HCT116 (cell line): ENCODE measurements around the gene TMEM175. TPM values are rescaled to one million over a fixed set of nuclear protein-coding genes. Genes with fewer than 3 reads are reported as not detected.

Experiments used
- ATAC-seq: fragments of 200-7000 bp; cut with Tn5 transposase; 2 replicates; pipeline ENCODE4 v1.9.1; 2020; ENCODE audit warnings: mild to moderate bottlenecking, moderate library complexity
- BruUV-seq: library from RNA; stranded (reverse); fragments of 400-500 nt; replicated peaks from 2 replicates; lab custom pipeline; 2021; lab: Mats Ljungman, UMichigan
- CTCF ChIA-PET: fragments of 300-600 bp; sonication (Branson Sonifier 250); formaldehyde crosslinking; loops from one replicate; lab custom pipeline; 2021; ENCODE audit warnings: antibody characterized with exemption; lab: Charles Lee
- POLR2A ChIA-PET: fragments of 300-600, 350-600 bp; sonication (Branson Sonifier 250); formaldehyde crosslinking; loops from one replicate; lab custom pipeline; 2021; ENCODE audit warnings: antibody characterized with exemption; lab: Charles Lee
- RAD21 ChIA-PET, 2 experiments: fragments of 300-600 bp; sonication (Branson Sonifier 250); formaldehyde crosslinking; loops; one replicate each; lab custom pipeline; 2023; ENCODE audit warnings: low total read pairs in 2 of 2; ENCODE audit not compliant: uncharacterized antibody in 2 of 2, unreplicated experiment in 2 of 2, low non-redundant PET in 1 of 2; lab: Charles Lee
- DNase-seq: peaks from one replicate; pipeline ENCODE4 v3.0.0-alpha.2; 2010; ENCODE audit warnings: low read depth, low spot score
- H2AFZ ChIP-seq: fragments of 200-600 bp; shearing (Covaris generic), sonication (generic); 2 replicates; pipeline ENCODE4 v1.6.1; 2017; ENCODE audit warnings: low read depth, mixed run types, mixed read lengths, antibody characterized with exemption, low read length; ENCODE audit not compliant: poor library complexity, severe bottlenecking
- H3K27ac ChIP-seq: 2 replicates; pipeline ENCODE4 v1.5.1; 2012; ENCODE audit warnings: low read depth, low read length
- H3K27me3 ChIP-seq: fragments of 200-600 bp; sonication (generic); 2 replicates; pipeline ENCODE4 v1.6.1; 2016; ENCODE audit warnings: mixed run types, low read length, mixed read lengths; ENCODE audit not compliant: insufficient read depth
- H3K36me3 ChIP-seq, 2 experiments: fragments of 200-500 bp in 1 of 2; fragments of 200-600 bp in 1 of 2; sonication (Bioruptor generic) in 1 of 2; sonication (generic) in 1 of 2; 2 replicates each; pipeline versions ENCODE4 v1.5.1 to v1.6.1; 2014 to 2016; ENCODE audit warnings: low read length in 2 of 2, inconsistent platforms in 1 of 2, mixed read lengths in 1 of 2, mixed run types in 1 of 2; ENCODE audit not compliant: insufficient read depth in 2 of 2, control insufficient read depth in 1 of 2
- H3K4me1 ChIP-seq, 2 experiments: fragments of 200-600 bp in 1 of 2; sonication (generic) in 1 of 2; 2 replicates each; pipeline versions ENCODE4 v1.5.1 to v1.6.1; 2012 to 2017; ENCODE audit warnings: low read length in 2 of 2, inconsistent platforms in 1 of 2, mild to moderate bottlenecking in 1 of 2, mixed read lengths in 1 of 2, mixed run types in 1 of 2, moderate library complexity in 1 of 2; ENCODE audit not compliant: insufficient read depth in 2 of 2, control insufficient read depth in 1 of 2
- H3K4me2 ChIP-seq: fragments of 200-600 bp; sonication (generic); 2 replicates; pipeline ENCODE4 v1.6.1; 2017; ENCODE audit warnings: mixed run types, low read length, mixed read lengths
- H3K4me3 ChIP-seq, 2 experiments: fragments of 200-600 bp in 1 of 2; sonication (generic) in 1 of 2; replicated peaks in 1 of 2; 2 replicates each; pipeline ENCODE4 v1.5.1; 2011 to 2016; ENCODE audit warnings: low read length in 2 of 2, control low read depth in 1 of 2, low read depth in 1 of 2, mild to moderate bottlenecking in 1 of 2, mixed read lengths in 1 of 2, mixed run types in 1 of 2
- H3K79me2 ChIP-seq: fragments of 200-600 bp; sonication (generic); 2 replicates; pipeline ENCODE4 v1.6.1; 2017; ENCODE audit warnings: mild to moderate bottlenecking, mixed run types, low read length, moderate library complexity, mixed read lengths; ENCODE audit not compliant: insufficient read depth
- H3K9ac ChIP-seq: fragments of 200-600 bp; sonication (generic); 2 replicates; pipeline ENCODE4 v1.6.1; 2016; ENCODE audit warnings: low read length, mixed read lengths
- H3K9me2 ChIP-seq: fragments of 200-600 bp; sonication (generic), shearing (Covaris generic); 2 replicates; pipeline ENCODE4 v1.6.1; 2017; ENCODE audit warnings: mixed run types, mild to moderate bottlenecking, moderate library complexity; ENCODE audit not compliant: insufficient read depth
- H3K9me3 ChIP-seq, 2 experiments: fragments of 200-500 bp in 1 of 2; fragments of 200-600 bp in 1 of 2; sonication (Bioruptor generic) in 1 of 2; sonication (generic) in 1 of 2; 2 replicates each; pipeline ENCODE4 v1.6.1; 2014 to 2017; ENCODE audit warnings: low read length in 2 of 2, mixed read lengths in 2 of 2, inconsistent platforms in 1 of 2, low read depth in 1 of 2, mild to moderate bottlenecking in 1 of 2, mixed run types in 1 of 2, moderate library complexity in 1 of 2; ENCODE audit not compliant: control insufficient read depth in 1 of 2, insufficient read depth in 1 of 2
- H4K20me1 ChIP-seq: fragments of 200-600 bp; sonication (generic), shearing (Covaris generic); 2 replicates; pipeline ENCODE4 v1.6.1; 2017; ENCODE audit warnings: mixed run types, mild to moderate bottlenecking, moderate library complexity; ENCODE audit not compliant: insufficient read depth
- CBX3 ChIP-seq: IDR thresholded peaks from 2 replicates; pipeline ENCODE4 v1.6.1; 2012; ENCODE audit warnings: low read depth
- EGR1 ChIP-seq: IDR thresholded peaks from 2 replicates; pipeline ENCODE4 v1.6.1; 2012; ENCODE audit warnings: low read depth
- EZH2 ChIP-seq: fragments of 200-600 bp; sonication (generic); IDR thresholded peaks from 2 replicates; pipeline ENCODE4 v1.6.1; 2017; ENCODE audit warnings: antibody characterized with exemption, mixed run types
- POLR2A ChIP-seq: IDR thresholded peaks from 2 replicates; pipeline ENCODE4 v1.7.0; 2011; ENCODE audit warnings: borderline replicate concordance; ENCODE audit not compliant: insufficient read depth, insufficient read length; ENCODE audit errors: extremely low read depth
- SP1 ChIP-seq: IDR thresholded peaks from 2 replicates; pipeline ENCODE4 v1.6.1; 2012; ENCODE audit warnings: low read depth
- TCF7L2 ChIP-seq: IDR thresholded peaks from 2 replicates; pipeline ENCODE4 v1.7.0; 2011; ENCODE audit warnings: borderline replicate concordance, inconsistent platforms; ENCODE audit not compliant: insufficient read depth, insufficient read length; ENCODE audit errors: extremely low read depth
- YY1 ChIP-seq: IDR thresholded peaks from 2 replicates; pipeline ENCODE4 v1.6.1; 2011; ENCODE audit warnings: low read length, low read depth, moderate library complexity, mild to moderate bottlenecking; ENCODE audit not compliant: insufficient replicate concordance; ENCODE audit errors: extremely low read depth
- ZFX ChIP-seq: fragments of 450-650 bp; IDR thresholded peaks from 2 replicates; pipeline ENCODE4 v1.6.1; 2017
- intact Hi-C: fragments of 100-400 bp; cut with micrococcal nuclease; formaldehyde crosslinking; loops from 2 replicates; pipeline ENCODE4 v1.10.0; 2022
- total RNA-seq: library from RNA; stranded (reverse); gene quantifications from one replicate; pipeline ENCODE4 v1.2.1, GENCODE V29; 2021; ENCODE audit not compliant: unreplicated experiment
- TF ChIP-seq, protein P1 (sequence below): IDR thresholded peaks from 2 replicates; pipeline ENCODE4 v1.6.1; 2012
- TF ChIP-seq, protein P2 (sequence below), 3 experiments: fragments of 200-600 bp in 1 of 3; sonication (generic) in 1 of 3; IDR thresholded peaks in 2 of 3; conservative IDR thresholded peaks in 1 of 3; 2 replicates each; pipeline ENCODE4 v1.5.1; 2012 to 2017; ENCODE audit warnings: low read depth in 2 of 3, low read length in 2 of 3, antibody characterized with exemption in 1 of 3, borderline replicate concordance in 1 of 3, control low read depth in 1 of 3, mild to moderate bottlenecking in 1 of 3, mixed read lengths in 1 of 3, mixed run types in 1 of 3, moderate library complexity in 1 of 3; ENCODE audit not compliant: insufficient read depth in 1 of 3
- TF ChIP-seq, protein P3 (sequence below): IDR thresholded peaks from 2 replicates; pipeline ENCODE4 v1.6.1; 2012; ENCODE audit warnings: low read depth

TMEM175 gene
- total RNA-seq, 1 experiment from 2014 or later = 17.5 TPM

DNA sequence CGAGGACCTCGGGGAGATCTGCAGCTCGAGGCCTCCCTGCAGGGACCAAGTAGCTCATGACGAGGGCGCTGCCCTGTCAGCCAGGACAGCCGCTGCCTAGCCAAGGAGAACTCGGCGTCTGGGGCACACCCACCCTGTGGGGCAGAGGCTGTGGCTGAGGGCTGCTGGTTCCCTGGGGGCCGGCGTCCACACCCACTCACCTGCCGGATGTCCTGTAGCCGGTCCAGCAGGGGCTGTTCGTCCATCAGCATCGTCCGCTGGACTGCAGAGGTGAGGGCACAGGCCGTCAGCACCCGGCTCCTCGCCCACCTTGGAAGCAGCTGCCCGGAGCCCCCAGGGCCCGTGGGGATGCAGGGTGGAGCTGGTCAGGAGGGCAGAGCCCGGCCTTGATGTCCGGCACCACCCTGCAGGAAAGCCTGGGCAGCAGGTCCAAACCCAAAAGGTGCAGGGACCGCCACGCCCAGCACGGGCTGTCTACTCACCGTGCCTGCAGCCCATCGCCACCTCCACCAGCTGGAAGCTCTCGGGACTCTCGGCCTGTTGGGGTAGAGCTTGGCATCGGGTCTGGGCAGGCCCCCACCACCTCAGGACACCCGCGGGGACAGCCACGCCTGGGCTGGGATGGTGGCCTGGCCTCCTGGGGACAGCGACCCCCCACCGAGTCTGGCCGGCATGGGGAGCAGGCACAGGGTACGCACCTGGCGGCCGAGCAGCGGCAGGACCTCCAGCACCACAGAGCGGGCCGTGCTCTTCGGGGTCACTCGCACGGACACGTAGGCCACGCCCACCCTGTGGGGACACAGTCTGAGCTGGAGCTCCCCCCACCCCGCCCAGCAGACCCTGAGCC lies 34.2 kb downstream of the TMEM175 start:
- RAD21 ChIA-PET = no interaction called here
- H3K36me3 ChIP-seq = no peaks in the 10 kb centered on the region

More for the DNA sequence above, 34.2 kb downstream of the TMEM175 start:
- H2AFZ ChIP-seq = no peak overlapping the region
- ATAC-seq (no peak), DNase-seq (no peak)
- no peaks in the 10 kb centered on the region for H3K79me2 ChIP-seq
- no peak overlapping the region for H3K9ac ChIP-seq
- H3K4me2 ChIP-seq = no peak overlapping the region
- POLR2A ChIA-PET = no interaction called here
- H3K9me3 ChIP-seq = no peaks in the 10 kb centered on the region
- no peaks in the 10 kb centered on the region for H4K20me1 ChIP-seq
- CTCF ChIA-PET = no interaction called here
- intact Hi-C loops = no loop called here
- H3K4me3 ChIP-seq = no peak overlapping the region
- no peak overlapping the region for H3K27ac ChIP-seq
- TF ChIP-seq, protein P1, sequence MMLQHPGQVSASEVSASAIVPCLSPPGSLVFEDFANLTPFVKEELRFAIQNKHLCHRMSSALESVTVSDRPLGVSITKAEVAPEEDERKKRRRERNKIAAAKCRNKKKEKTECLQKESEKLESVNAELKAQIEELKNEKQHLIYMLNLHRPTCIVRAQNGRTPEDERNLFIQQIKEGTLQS = no peak
- TF ChIP-seq EGR1 (no peak), POLR2A (no peak), YY1 (no peak), EZH2 (no peak), TCF7L2 (no peak), ZFX (no peak), SP1 (no peak), CBX3 (no peak)
- TF ChIP-seq, protein P2, sequence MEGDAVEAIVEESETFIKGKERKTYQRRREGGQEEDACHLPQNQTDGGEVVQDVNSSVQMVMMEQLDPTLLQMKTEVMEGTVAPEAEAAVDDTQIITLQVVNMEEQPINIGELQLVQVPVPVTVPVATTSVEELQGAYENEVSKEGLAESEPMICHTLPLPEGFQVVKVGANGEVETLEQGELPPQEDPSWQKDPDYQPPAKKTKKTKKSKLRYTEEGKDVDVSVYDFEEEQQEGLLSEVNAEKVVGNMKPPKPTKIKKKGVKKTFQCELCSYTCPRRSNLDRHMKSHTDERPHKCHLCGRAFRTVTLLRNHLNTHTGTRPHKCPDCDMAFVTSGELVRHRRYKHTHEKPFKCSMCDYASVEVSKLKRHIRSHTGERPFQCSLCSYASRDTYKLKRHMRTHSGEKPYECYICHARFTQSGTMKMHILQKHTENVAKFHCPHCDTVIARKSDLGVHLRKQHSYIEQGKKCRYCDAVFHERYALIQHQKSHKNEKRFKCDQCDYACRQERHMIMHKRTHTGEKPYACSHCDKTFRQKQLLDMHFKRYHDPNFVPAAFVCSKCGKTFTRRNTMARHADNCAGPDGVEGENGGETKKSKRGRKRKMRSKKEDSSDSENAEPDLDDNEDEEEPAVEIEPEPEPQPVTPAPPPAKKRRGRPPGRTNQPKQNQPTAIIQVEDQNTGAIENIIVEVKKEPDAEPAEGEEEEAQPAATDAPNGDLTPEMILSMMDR (IDR thresholded peaks at IDR 0.05 in 2 of 3, conservative IDR thresholded peaks at IDR 0.05 in 1 of 3; ENCODE audit: borderline replicate concordance in 1 of 3, insufficient read depth in 1 of 3, low read depth in 2 of 3, low read length in 2 of 3) = no peak
- TF ChIP-seq, protein P3, sequence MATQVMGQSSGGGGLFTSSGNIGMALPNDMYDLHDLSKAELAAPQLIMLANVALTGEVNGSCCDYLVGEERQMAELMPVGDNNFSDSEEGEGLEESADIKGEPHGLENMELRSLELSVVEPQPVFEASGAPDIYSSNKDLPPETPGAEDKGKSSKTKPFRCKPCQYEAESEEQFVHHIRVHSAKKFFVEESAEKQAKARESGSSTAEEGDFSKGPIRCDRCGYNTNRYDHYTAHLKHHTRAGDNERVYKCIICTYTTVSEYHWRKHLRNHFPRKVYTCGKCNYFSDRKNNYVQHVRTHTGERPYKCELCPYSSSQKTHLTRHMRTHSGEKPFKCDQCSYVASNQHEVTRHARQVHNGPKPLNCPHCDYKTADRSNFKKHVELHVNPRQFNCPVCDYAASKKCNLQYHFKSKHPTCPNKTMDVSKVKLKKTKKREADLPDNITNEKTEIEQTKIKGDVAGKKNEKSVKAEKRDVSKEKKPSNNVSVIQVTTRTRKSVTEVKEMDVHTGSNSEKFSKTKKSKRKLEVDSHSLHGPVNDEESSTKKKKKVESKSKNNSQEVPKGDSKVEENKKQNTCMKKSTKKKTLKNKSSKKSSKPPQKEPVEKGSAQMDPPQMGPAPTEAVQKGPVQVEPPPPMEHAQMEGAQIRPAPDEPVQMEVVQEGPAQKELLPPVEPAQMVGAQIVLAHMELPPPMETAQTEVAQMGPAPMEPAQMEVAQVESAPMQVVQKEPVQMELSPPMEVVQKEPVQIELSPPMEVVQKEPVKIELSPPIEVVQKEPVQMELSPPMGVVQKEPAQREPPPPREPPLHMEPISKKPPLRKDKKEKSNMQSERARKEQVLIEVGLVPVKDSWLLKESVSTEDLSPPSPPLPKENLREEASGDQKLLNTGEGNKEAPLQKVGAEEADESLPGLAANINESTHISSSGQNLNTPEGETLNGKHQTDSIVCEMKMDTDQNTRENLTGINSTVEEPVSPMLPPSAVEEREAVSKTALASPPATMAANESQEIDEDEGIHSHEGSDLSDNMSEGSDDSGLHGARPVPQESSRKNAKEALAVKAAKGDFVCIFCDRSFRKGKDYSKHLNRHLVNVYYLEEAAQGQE = no peak
- no peaks in the 10 kb centered on the region for H3K27me3 ChIP-seq
- no peaks in the 10 kb centered on the region for H3K9me2 ChIP-seq
- no TSS peak for BruUV-seq
- peaks cover 5 to 22% of the 10 kb centered on the region in 2 experiments; a peak in 3 of 4 replicates for H3K4me1 ChIP-seq
